ENCODE data around the gene DAZ4.
"Not testable (repeated sequence)": the region's sequence is repeated elsewhere in the genome, so short reads cannot be mapped to it uniquely, and the experiment has no call there.

DAZ4 gene, protein sequence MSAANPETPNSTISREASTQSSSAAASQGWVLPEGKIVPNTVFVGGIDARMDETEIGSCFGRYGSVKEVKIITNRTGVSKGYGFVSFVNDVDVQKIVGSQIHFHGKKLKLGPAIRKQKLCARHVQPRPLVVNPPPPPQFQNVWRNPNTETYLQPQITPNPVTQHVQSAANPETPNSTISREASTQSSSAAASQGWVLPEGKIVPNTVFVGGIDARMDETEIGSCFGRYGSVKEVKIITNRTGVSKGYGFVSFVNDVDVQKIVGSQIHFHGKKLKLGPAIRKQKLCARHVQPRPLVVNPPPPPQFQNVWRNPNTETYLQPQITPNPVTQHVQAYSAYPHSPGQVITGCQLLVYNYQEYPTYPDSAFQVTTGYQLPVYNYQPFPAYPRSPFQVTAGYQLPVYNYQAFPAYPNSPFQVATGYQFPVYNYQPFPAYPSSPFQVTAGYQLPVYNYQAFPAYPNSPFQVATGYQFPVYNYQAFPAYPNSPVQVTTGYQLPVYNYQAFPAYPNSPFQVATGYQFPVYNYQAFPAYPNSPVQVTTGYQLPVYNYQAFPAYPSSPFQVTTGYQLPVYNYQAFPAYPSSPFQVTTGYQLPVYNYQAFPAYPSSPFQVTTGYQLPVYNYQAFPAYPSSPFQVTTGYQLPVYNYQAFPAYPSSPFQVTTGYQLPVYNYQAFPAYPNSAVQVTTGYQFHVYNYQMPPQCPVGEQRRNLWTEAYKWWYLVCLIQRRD

DNA sequence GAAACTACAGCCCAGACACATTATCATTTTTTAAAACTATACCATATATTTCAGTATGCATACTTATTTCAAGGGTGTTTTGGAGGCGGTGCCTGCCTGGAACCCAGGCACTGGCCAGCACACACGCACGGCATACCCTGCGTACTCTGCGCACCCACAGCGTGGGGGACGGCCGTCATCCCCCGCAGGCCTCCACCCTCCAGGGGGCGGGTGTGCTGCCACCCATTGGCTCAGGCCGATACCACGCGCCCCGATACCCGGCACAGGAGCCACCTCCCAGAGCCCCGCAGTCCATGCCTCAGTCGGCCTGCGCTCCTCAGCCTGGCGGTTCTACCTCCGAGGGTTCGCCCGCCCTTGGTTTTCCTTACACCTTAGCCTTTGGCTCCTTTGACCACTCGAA is at the start of gene DAZ4:
Gene DAZ4, plus strand, starts transcription at position 301 of the 400 bp plus-strand sequence. CDS start 208 bp downstream, outside the sequence.
- not testable (repeated sequence) for DNase-seq

DNA sequence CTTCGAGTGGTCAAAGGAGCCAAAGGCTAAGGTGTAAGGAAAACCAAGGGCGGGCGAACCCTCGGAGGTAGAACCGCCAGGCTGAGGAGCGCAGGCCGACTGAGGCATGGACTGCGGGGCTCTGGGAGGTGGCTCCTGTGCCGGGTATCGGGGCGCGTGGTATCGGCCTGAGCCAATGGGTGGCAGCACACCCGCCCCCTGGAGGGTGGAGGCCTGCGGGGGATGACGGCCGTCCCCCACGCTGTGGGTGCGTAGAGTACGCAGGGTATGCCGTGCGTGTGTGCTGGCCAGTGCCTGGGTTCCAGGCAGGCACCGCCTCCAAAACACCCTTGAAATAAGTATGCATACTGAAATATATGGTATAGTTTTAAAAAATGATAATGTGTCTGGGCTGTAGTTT is 20.4 kb upstream of the DAZ4 start, which contains the start of gene DAZ3:
Gene DAZ3, minus strand, starts transcription at position 101 of the 400 bp plus-strand sequence. CDS start 208 bp downstream, outside the sequence.
- not testable (repeated sequence) for DNase-seq

DNA sequence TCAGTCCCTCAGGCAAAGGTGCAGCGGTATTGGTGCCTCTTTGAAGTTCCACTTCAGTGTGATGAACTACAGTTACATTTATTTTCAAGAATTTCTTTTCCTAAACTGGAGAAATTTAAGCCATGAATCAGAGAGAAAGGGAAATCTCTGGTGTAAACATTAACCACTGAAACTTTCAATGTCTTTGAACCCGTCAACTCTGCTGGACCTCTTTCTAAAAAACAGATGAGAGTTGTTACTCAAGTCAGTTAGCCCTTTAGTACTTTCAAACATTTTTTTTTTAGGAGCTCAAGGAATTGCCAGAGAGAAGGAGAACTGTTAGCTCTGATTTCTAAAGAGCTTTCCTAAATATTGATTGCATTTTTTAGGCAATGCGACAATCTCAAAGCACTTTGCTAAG is 11.9 kb upstream of the DAZ4 start:
- DNase-seq: not testable (repeated sequence)

DNA sequence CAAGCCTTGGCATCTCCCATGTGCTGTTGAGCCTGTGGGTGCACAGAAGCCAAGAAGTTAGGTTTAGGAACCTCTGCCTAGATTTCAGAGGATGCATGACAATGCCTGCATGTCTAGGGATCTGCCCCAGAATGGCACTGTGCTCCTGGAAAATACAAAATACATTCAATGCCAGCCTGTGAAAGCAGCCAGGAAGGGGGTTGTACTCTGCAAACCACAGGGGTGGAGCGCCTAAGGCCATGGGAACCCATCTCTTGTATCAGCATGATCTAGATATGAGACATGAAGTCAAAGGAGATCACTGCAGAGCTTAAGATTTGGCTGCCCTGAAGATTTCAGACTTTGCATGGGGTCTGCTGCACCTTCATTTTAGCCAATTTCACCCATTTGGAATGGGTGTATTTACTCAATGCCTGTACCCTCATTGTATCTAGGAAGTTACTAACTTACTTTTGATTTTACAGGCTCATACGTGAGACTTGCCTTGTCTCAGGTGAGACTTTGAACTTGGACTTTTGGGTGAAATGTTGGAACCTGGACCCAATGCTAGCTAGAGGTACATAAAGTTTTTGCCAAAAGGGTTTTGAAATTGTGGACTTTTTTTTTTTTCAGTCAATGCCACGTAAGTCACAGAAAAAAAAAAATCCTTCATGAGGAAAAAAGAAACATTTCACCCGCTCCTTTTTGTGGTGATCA is 9.4 kb upstream of the DAZ4 start:
- DNase-seq: not testable (repeated sequence)

DNA sequence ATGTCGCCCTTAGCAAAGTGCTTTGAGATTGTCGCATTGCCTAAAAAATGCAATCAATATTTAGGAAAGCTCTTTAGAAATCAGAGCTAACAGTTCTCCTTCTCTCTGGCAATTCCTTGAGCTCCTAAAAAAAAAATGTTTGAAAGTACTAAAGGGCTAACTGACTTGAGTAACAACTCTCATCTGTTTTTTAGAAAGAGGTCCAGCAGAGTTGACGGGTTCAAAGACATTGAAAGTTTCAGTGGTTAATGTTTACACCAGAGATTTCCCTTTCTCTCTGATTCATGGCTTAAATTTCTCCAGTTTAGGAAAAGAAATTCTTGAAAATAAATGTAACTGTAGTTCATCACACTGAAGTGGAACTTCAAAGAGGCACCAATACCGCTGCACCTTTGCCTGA is 8.7 kb upstream of the DAZ4 start:
- not testable (repeated sequence) for DNase-seq

All from activated CD4-positive, CD25-positive, alpha-beta regulatory T cell treated with anti-CD3 and anti-CD28 coated beads, Interleukin-2, amount 50 U/mL, for 72 hours (primary cell).